GM10248 (cell line): ENCODE results near the gene ZNF697.
"Not testable (repeated sequence)": the region's sequence is repeated elsewhere in the genome, so short reads cannot be mapped to it uniquely, and the experiment has no call there.

ENCODE experiments used
- CTCF ChIA-PET: fragments of 300-600 bp; sonication (Branson Sonifier 250); formaldehyde crosslinking; extraction: SDS; loops from one replicate; lab custom pipeline; 2021; ENCODE audit warnings: antibody characterized with exemption; lab: Yijun Ruan, JAX
- POLR2A ChIA-PET: fragments of 350-650 bp; sonication (Branson Sonifier 250); formaldehyde crosslinking; extraction: SDS; loops from one replicate; lab custom pipeline; 2020; ENCODE audit warnings: antibody characterized with exemption; lab: Yijun Ruan, JAX
- DNase-seq: peaks from one replicate; pipeline ENCODE4 v3.0.0; 2012; ENCODE audit errors: extremely low spot score
- CTCF ChIP-seq: IDR thresholded peaks from 2 replicates; pipeline ENCODE4 v1.5.1; 2012; ENCODE audit warnings: mild to moderate bottlenecking, low read depth; ENCODE audit errors: extremely low read depth, missing control alignments, control extremely low read depth

ZNF697 gene

GRCh38 chr1:119647734-119648619 is at the start of gene ZNF697:
Gene ZNF697, minus strand, starts transcription at chr1:119648266. Its CDS starts 22,166 bp downstream, at chr1:119626100.
- ChIA-PET CTCF (interaction anchor here (0.7 to 34.6 kb wide), 10 partner anchors 8 to 321 kb away, joined by 3 to 1134 read pairs (median 6); no protein-coding TSS in a partner anchor), POLR2A (interaction anchor here (1.6 to 1.9 kb wide), 2 partner anchors 12 to 14 kb away, joined by 4 to 6 read pairs; no protein-coding TSS in a partner anchor)
- TF ChIP-seq CTCF = no peak
- DNase-seq = peak; percentile 82

GRCh38 chr1:119697598-119697997 is 49.5 kb upstream of the ZNF697 start:
- ChIA-PET CTCF (interaction anchor here (1.1 to 2.2 kb wide), 3 partner anchors 22 to 111 kb away, joined by 3 to 6 read pairs (median 3); no protein-coding TSS in a partner anchor), POLR2A (no interaction called here)
- DNase-seq = no peak
- TF ChIP-seq CTCF = no peak

GRCh38 chr1:119696863-119697262 is 48.8 kb upstream of the ZNF697 start:
- POLR2A ChIA-PET, DNase-seq: not testable (repeated sequence)
- CTCF ChIA-PET = interaction anchor here (1.1 to 2.2 kb wide), 5 partner anchors 21 to 85 kb away, joined by 3 to 7 read pairs (median 3); no protein-coding TSS in a partner anchor

- TF ChIP-seq CTCF = no peak
- ChIA-PET CTCF (interaction anchor here (1.4 to 4.0 kb wide), 2 partner anchors 10 to 15 kb away, joined by 5 to 42 read pairs; no protein-coding TSS in a partner anchor), POLR2A (no interaction called here)
- no peak for DNase-seq
These were observed 41.4 kb upstream of the ZNF697 start for GRCh38 chr1:119689511-119689910.

GRCh38 chr1:119688810-119689209 is 40.7 kb upstream of the ZNF697 start:
- ChIA-PET POLR2A (no interaction called here), CTCF (interaction anchor here (1.4 to 4.0 kb wide), 2 partner anchors 9 to 14 kb away, joined by 5 to 42 read pairs; no protein-coding TSS in a partner anchor)
- no peak for TF ChIP-seq CTCF
- DNase-seq = no peak

- CTCF ChIA-PET = interaction anchor here (0.7 to 4.0 kb wide), 4 partner anchors 10 to 76 kb away, joined by 3 to 42 read pairs (median 4); no protein-coding TSS in a partner anchor
- POLR2A ChIA-PET = no interaction called here
- no peak for TF ChIP-seq CTCF
- no peak for DNase-seq
These were observed 39.5 kb upstream of the ZNF697 start for GRCh38 chr1:119687434-119688079.
